HG02885 (cell line): Measurements from ENCODE around the gene CHST2.

Experiments used
- ATAC-seq: cut with Tn5 transposase; IDR thresholded peaks from one replicate; pipeline ENCODE4 v1.9.1; 2021; ENCODE audit warnings: mild to moderate bottlenecking; ENCODE audit not compliant: unreplicated experiment, poor library complexity

The CHST2 gene

DNA sequence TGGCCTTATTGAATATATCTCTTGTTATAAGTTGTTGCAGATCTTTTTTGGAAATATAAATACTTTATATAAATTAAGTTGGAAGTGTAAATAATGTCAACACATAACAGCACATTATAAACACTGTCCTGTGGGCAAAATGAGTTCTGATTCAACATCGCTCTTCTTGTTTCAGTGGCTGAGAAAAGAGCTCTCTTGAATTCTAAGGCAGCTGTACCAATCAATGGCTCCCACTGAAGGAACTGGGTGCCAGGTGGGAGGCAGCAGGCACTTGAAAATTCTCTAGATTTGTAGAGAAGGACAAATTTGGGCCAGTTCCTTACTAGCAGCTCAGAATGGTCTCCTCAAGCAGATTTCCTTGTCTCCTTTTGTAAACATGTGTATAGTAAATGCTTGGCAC lies 45.6 kb downstream of the CHST2 start:
- ATAC-seq = peak; percentile 45

GRCh38 chr3:143165612-143166285 lies 46.2 kb downstream of the CHST2 start:
- peak; percentile 78 for ATAC-seq

DNA sequence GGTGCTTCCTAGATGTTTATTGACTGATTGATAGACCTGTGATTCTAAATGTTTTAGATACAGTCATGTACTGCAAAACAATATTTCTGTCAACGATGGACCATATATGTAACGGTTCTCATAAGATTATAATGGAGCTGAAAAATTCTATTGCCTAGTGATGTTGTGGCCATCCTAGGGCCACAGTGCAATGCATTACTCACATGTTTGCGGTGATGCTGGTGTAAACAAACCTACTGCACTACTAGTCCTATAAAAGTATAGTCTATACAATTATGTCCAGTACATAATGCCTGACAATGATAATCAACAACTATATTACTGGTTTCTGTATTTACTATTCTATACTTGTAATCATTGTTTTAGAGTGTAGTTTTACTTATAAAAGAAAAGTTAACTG lies 46.8 kb downstream of the CHST2 start:
- no peak for ATAC-seq

GRCh38 chr3:143167969-143168854 lies 48.6 kb downstream of the CHST2 start:
- no peak for ATAC-seq

- no peak for ATAC-seq
These were observed 49.3 kb downstream of the CHST2 start for GRCh38 chr3:143168855-143169192.

- ATAC-seq = no peak
These were observed 50.5 kb downstream of the CHST2 start for GRCh38 chr3:143170074-143170473.

- ATAC-seq = peak; percentile 17
These were observed 51.1 kb downstream of the CHST2 start for GRCh38 chr3:143170676-143171075.

GRCh38 chr3:143171141-143171980 lies 51.8 kb downstream of the CHST2 start:
- ATAC-seq = peak; percentile 85

DNA sequence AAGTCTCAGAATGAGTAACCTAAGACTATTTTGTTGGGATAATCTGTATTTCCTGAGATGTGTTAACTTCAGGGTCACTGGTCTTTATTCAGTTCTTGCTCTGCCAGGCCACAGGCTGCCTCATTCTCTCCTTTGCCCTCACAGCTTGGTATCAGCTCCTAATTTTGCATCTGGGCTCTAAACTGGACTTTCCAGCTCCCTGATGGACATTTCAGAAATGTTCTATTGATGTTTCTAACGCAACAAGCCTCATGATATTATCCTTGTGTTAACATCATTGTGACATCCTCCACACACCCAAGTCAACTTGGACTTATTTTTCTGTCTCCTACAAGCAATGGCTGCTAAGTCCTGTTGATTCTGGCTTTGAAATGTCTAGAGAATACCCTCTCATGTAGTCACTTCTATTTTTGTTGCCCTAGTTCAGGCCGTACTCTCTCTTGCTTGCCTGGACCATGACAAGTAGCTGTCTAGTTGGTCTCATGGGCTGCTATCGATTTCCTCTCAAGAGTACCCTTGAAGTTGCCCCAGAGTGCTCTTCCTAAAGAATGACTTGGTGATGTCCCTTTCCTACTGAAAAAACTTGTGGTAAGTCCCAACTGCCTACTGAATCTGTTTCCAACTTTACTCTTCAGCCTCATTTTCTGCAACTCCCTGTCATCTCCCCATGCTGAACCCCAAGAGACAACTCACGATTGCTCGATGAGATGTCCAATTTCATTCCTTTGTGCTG lies 52.7 kb downstream of the CHST2 start:
- no peak for ATAC-seq

DNA sequence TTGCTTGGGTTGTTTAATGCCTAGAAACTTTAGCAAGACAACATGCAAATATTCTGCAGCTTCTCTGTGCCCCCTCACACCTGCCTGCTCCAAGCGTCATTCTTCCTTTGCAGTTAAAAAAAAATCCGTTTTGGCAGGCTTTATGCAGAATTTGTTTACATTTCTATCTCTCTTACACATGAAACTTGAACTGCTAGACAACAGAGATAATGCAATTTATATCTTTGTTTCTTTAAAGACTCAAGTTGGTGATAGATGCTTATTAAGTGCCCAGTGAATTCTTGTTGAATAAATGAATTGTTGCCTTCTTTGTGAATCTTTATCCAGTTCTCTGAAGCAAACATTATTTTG lies 53.2 kb downstream of the CHST2 start:
- no peak for ATAC-seq

GRCh38 chr3:143173242-143173641 lies 53.7 kb downstream of the CHST2 start:
- ATAC-seq = no peak
